ENCODE data around the gene ELF3. TPM values are rescaled to one million over a fixed set of nuclear protein-coding genes. Genes with fewer than 3 reads are reported as not detected.

Gene ELF3
- total RNA-seq (2022; extraction: Qiagen RNA extraction; ENCODE audit: low read depth): 217 to 287 TPM (median 256 TPM) in 5 replicates

GRCh38 chr1:202010180-202011015 lies at the start of gene ELF3:
ELF3 (plus strand) TSS chr1:202010587; CDS start chr1:202011137, 550 bp downstream.

GRCh38 chr1:201982623-201983379 lies 27.6 kb upstream of the ELF3 start, which contains the start of gene RNPEP:
RNPEP (plus strand) TSS chr1:201982648; CDS start chr1:201982667, 19 bp downstream.

Other genes starting within 250 kb of the ELF3 start
- gene IPO9, start 181.4 kb upstream of the ELF3 start, total RNA-seq (2022; extraction: Qiagen RNA extraction; ENCODE audit: low read depth): 23.7 to 45.8 TPM (median 40.1 TPM) in 5 replicates
- 11.4 to 20.1 TPM (median 17.0 TPM) in 5 replicates for gene SHISA4, start 121.7 kb upstream of the ELF3 start, total RNA-seq (2022; extraction: Qiagen RNA extraction; ENCODE audit: low read depth)
- gene LMOD1, start 64.0 kb upstream of the ELF3 start, total RNA-seq (2022; extraction: Qiagen RNA extraction; ENCODE audit: low read depth): 0.05 TPM in 1 of 5 replicates, not detected in the others
- gene TIMM17A, start 55.1 kb upstream of the ELF3 start, total RNA-seq (2022; extraction: Qiagen RNA extraction; ENCODE audit: low read depth): 91.4 to 146 TPM (median 102 TPM) in 5 replicates
- gene RNPEP, start 27.9 kb upstream of the ELF3 start, total RNA-seq (2022; extraction: Qiagen RNA extraction; ENCODE audit: low read depth): 85.2 to 91.6 TPM (median 88.6 TPM) in 5 replicates
- gene GPR37L1, start 112.3 kb downstream of the ELF3 start, total RNA-seq (2022; extraction: Qiagen RNA extraction; ENCODE audit: low read depth): 0.14 to 0.19 TPM (median 0.16 TPM) in 5 replicates
- 39.9 to 52.8 TPM (median 47.6 TPM) in 5 replicates for gene ARL8A, start 134.2 kb downstream of the ELF3 start, total RNA-seq (2022; extraction: Qiagen RNA extraction; ENCODE audit: low read depth)
- 0.13 TPM in 1 of 5 replicates, not detected in the others for gene PTPN7, start 150.0 kb downstream of the ELF3 start, total RNA-seq (2022; extraction: Qiagen RNA extraction; ENCODE audit: low read depth)
- gene LGR6, start 183.2 kb downstream of the ELF3 start, total RNA-seq (2022; extraction: Qiagen RNA extraction; ENCODE audit: low read depth): 0.38 to 1.1 TPM (median 0.74 TPM) in 5 replicates